ENCODE results near the gene TRIM50. TPM values are rescaled to one million over a fixed set of nuclear protein-coding genes. Genes with fewer than 3 reads are reported as not detected.
"Not testable (repeated sequence)": the region's sequence is repeated elsewhere in the genome, so short reads cannot be mapped to it uniquely, and the experiment has no call there.

Gene TRIM50
- total and polyA plus RNA-seq, 9 of the 15 experiments (the other 6 are each of a cell fraction or from before 2014, with no cell fraction given), result not detected

DNA sequence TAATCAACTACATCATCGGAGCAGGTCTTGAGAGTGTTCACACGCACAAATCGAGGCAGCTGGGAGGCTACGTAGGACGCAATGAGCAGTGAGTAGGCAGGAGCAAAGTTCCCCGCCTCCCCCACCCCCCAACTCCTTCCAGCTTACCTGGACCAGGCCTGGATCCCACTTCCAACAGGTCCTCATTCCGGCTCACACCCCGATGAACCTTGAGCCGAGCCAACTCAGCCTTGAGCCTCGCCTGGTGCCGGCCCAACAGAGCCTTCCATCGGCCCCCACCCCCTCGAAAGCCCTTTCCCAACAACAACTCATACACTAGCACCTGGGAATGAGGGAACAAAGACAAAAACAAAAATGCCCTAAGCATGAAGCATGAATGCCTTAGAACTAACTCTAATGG lies 20.4 kb downstream of the TRIM50 start:
- H3K9me3 ChIP-seq (replicated peaks; ENCODE audit: control insufficient read depth, insufficient read depth, low read depth, low read length), result no peaks in the 10 kb centered on the region
- H3K4me3 ChIP-seq, result peak overlapping the region; percentile 88
- H3K9ac ChIP-seq (ENCODE audit: insufficient read depth in 1 of 2, low read depth in 2 of 2, low read length in 2 of 2), result peak overlapping the region; percentile 80 to 99; a peak in 2 of 4 replicates
- TF ChIP-seq, protein P1, sequence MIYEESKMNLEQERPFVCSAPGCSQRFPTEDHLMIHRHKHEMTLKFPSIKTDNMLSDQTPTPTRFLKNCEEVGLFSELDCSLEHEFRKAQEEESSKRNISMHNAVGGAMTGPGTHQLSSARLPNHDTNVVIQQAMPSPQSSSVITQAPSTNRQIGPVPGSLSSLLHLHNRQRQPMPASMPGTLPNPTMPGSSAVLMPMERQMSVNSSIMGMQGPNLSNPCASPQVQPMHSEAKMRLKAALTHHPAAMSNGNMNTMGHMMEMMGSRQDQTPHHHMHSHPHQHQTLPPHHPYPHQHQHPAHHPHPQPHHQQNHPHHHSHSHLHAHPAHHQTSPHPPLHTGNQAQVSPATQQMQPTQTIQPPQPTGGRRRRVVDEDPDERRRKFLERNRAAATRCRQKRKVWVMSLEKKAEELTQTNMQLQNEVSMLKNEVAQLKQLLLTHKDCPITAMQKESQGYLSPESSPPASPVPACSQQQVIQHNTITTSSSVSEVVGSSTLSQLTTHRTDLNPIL (CRISPR knock-in tag; IDR thresholded peaks at IDR 0.05), result no peak
- TF ChIP-seq ILF3 (IDR thresholded peaks at IDR 0.05; ENCODE audit: borderline replicate concordance) (no peak), YY1 (IDR thresholded peaks at IDR 0.05; ENCODE audit: borderline replicate concordance in 1 of 3, control insufficient read depth in 1 of 3, extremely low read depth in 1 of 3, insufficient read depth in 3 of 3, insufficient read length in 1 of 3, insufficient replicate concordance in 2 of 3, low read depth in 1 of 3, low read length in 2 of 3) (no peak), MTA3 (IDR thresholded peaks at IDR 0.05; ENCODE audit: borderline replicate concordance) (no peak), TCF7L2 (IDR thresholded peaks at IDR 0.05; ENCODE audit: low read depth, low read length) (no peak)
- H4K20me1 ChIP-seq (replicated peaks; ENCODE audit: control insufficient read depth, insufficient read depth, low read length), result no peaks in the 10 kb centered on the region
- H3K4me2 ChIP-seq (ENCODE audit: insufficient read depth, low read length), result peak overlapping the region; percentile 94
- H3K36me3 ChIP-seq (ENCODE audit: control insufficient read depth, insufficient read depth, low read length), result peaks cover 46% of the 10 kb centered on the region; the same call in 2 of the 3 replicates
- DNase-seq (ENCODE audit: extremely low read depth in 1 of 4, low spot score in 3 of 4) (no peak), FAIRE-seq (no peak), ATAC-seq (no peak)
- H3K27ac ChIP-seq (ENCODE audit: extremely low read depth, low read depth, low read length), result no peak overlapping the region
- H3K4me1 ChIP-seq (replicated peaks in 1 of 2; ENCODE audit: control insufficient read depth in 2 of 2, insufficient read depth in 2 of 2, low read length in 2 of 2), result peaks cover 4 to 19% of the 10 kb centered on the region in 2 experiments; a peak in 4 of 5 replicates
- no TSS peak for BruUV-seq (replicated peaks)
- H3K9me1 ChIP-seq (ENCODE audit: control insufficient read depth, insufficient read depth, low read length), result no peaks in the 10 kb centered on the region
- H2AFZ ChIP-seq (ENCODE audit: low read depth, low read length), result no peak overlapping the region
- 91% methylated on average over 13 of the region's 13 CpGs for WGBS (ENCODE audit: insufficient coverage, low coverage, missing lambda C conversion rate)
- H3K79me2 ChIP-seq (ENCODE audit: control insufficient read depth, insufficient read depth, low read length), result peaks cover 26% of the 10 kb centered on the region
- ChIA-PET POLR2A (interaction anchor here (0.7 kb wide), 1 partner anchor 26 kb away, joined by 3 read pairs; no protein-coding TSS in a partner anchor), CTCF (ENCODE audit: low intra/inter-chr PET ratio) (no interaction called here)
- intact Hi-C loops (cut with micrococcal nuclease), result no loop called here
- no peaks in the 10 kb centered on the region for H3K27me3 ChIP-seq (ENCODE audit: control insufficient read depth in 2 of 2, insufficient read depth in 2 of 2, low read length in 2 of 2)
- in situ Hi-C loops (cut with MboI), result no loop called here

GRCh38 chr7:73304612-73305387 lies 23.1 kb downstream of the TRIM50 start:
- H3K4me3 ChIP-seq; H3K27ac ChIP-seq (ENCODE audit: extremely low read depth, low read depth, low read length); H3K4me2 ChIP-seq (ENCODE audit: insufficient read depth, low read length); intact Hi-C loops (cut with micrococcal nuclease); BruUV-seq (replicated peaks); in situ Hi-C loops (cut with MboI); ATAC-seq; CTCF ChIA-PET (ENCODE audit: low intra/inter-chr PET ratio); H3K9me1 ChIP-seq (ENCODE audit: control insufficient read depth, insufficient read depth, low read length); H3K9me3 ChIP-seq (replicated peaks; ENCODE audit: control insufficient read depth, insufficient read depth, low read depth, low read length); H3K27me3 ChIP-seq (ENCODE audit: control insufficient read depth in 2 of 2, insufficient read depth in 2 of 2, low read length in 2 of 2); H3K9ac ChIP-seq (ENCODE audit: insufficient read depth in 1 of 2, low read depth in 2 of 2, low read length in 2 of 2); FAIRE-seq; H2AFZ ChIP-seq (ENCODE audit: low read depth, low read length); DNase-seq (ENCODE audit: extremely low read depth in 1 of 4, low spot score in 3 of 4); H4K20me1 ChIP-seq (replicated peaks; ENCODE audit: control insufficient read depth, insufficient read depth, low read length): not testable (repeated sequence)
- H3K36me3 ChIP-seq (ENCODE audit: control insufficient read depth, insufficient read depth, low read length), result peaks cover 46% of the 10 kb centered on the region; the same call in 2 of the 3 replicates
- 98% methylated on average over 10 of the region's 15 CpGs for WGBS (ENCODE audit: insufficient coverage, low coverage, missing lambda C conversion rate)
- POLR2A ChIA-PET, result interaction anchor here (0.6 kb wide), 1 partner anchor 27 kb away, joined by 3 read pairs; no protein-coding TSS in a partner anchor
- H3K79me2 ChIP-seq (ENCODE audit: control insufficient read depth, insufficient read depth, low read length), result peaks cover 26% of the 10 kb centered on the region
- peaks cover 4 to 19% of the 10 kb centered on the region in 2 experiments; a peak in 4 of 5 replicates for H3K4me1 ChIP-seq (replicated peaks in 1 of 2; ENCODE audit: control insufficient read depth in 2 of 2, insufficient read depth in 2 of 2, low read length in 2 of 2)
